Endothelial cell (in vitro differentiated cells): ENCODE data around the gene TNXB. TPM values are rescaled to one million over a fixed set of nuclear protein-coding genes. Genes with fewer than 3 reads are reported as not detected.
"Not testable (repeated sequence)": the region's sequence is repeated elsewhere in the genome, so short reads cannot be mapped to it uniquely, and the experiment has no call there.

Source experiments
- DNase-seq: peaks from one replicate; pipeline ENCODE4 v3.0.0; 2021; ENCODE audit warnings: low spot score
- H3K27ac Mint-ChIP-seq: one replicate; pipeline ENCODE4 v1.8.0; 2021; ENCODE audit warnings: mixed read lengths, inconsistent platforms; ENCODE audit not compliant: unreplicated experiment
- H3K27me3 Mint-ChIP-seq: one replicate; pipeline ENCODE4 v1.8.0; 2021; ENCODE audit warnings: mild to moderate bottlenecking, moderate library complexity, mixed read lengths, inconsistent platforms; ENCODE audit not compliant: unreplicated experiment
- H3K36me3 Mint-ChIP-seq: one replicate; pipeline ENCODE4 v1.8.0; 2021; ENCODE audit warnings: mild to moderate bottlenecking, low read depth, mixed read lengths, inconsistent platforms; ENCODE audit not compliant: unreplicated experiment
- H3K4me1 Mint-ChIP-seq: one replicate; pipeline ENCODE4 v1.8.0; 2021; ENCODE audit warnings: mild to moderate bottlenecking, mixed read lengths, inconsistent platforms; ENCODE audit not compliant: unreplicated experiment
- H3K4me3 Mint-ChIP-seq: one replicate; pipeline ENCODE4 v1.8.0; 2021; ENCODE audit warnings: mild to moderate bottlenecking, mixed read lengths, inconsistent platforms; ENCODE audit not compliant: unreplicated experiment
- H3K9me3 Mint-ChIP-seq: one replicate; pipeline ENCODE4 v1.8.0; 2021; ENCODE audit warnings: mixed read lengths, inconsistent platforms; ENCODE audit not compliant: unreplicated experiment
- total RNA-seq: library from RNA; stranded (reverse); fragmentation: NEBNext Ultra II Directional; extraction: Animal tissue kit (Norgen Biotek cat#: 25700); gene quantifications from one replicate; pipeline ENCODE4 v1.2.1, GENCODE V29; 2021; ENCODE audit not compliant: unreplicated experiment
- TF ChIP-seq, protein P1 (sequence below): fragments of 200-600 bp; sonication (generic); IDR thresholded peaks from one replicate; pipeline ENCODE4 v1.5.0; 2021; ENCODE audit warnings: antibody characterized with exemption; ENCODE audit not compliant: unreplicated experiment

The TNXB gene
- total RNA-seq, 1 donor from 2014 or later: 7.5 TPM

GRCh38 chr6:32073101-32073500 is 36.0 kb downstream of the TNXB start:
- TF ChIP-seq, protein P1, sequence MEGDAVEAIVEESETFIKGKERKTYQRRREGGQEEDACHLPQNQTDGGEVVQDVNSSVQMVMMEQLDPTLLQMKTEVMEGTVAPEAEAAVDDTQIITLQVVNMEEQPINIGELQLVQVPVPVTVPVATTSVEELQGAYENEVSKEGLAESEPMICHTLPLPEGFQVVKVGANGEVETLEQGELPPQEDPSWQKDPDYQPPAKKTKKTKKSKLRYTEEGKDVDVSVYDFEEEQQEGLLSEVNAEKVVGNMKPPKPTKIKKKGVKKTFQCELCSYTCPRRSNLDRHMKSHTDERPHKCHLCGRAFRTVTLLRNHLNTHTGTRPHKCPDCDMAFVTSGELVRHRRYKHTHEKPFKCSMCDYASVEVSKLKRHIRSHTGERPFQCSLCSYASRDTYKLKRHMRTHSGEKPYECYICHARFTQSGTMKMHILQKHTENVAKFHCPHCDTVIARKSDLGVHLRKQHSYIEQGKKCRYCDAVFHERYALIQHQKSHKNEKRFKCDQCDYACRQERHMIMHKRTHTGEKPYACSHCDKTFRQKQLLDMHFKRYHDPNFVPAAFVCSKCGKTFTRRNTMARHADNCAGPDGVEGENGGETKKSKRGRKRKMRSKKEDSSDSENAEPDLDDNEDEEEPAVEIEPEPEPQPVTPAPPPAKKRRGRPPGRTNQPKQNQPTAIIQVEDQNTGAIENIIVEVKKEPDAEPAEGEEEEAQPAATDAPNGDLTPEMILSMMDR: no peak
- Mint-ChIP-seq H3K27me3 (peaks cover 2% of the 10 kb centered on the region), H3K4me3 (no peak overlapping the region), H3K36me3 (no peaks in the 10 kb centered on the region), H3K9me3 (no peaks in the 10 kb centered on the region), H3K4me1 (no peaks in the 10 kb centered on the region), H3K27ac (no peak overlapping the region)
- no peak for DNase-seq

DNA sequence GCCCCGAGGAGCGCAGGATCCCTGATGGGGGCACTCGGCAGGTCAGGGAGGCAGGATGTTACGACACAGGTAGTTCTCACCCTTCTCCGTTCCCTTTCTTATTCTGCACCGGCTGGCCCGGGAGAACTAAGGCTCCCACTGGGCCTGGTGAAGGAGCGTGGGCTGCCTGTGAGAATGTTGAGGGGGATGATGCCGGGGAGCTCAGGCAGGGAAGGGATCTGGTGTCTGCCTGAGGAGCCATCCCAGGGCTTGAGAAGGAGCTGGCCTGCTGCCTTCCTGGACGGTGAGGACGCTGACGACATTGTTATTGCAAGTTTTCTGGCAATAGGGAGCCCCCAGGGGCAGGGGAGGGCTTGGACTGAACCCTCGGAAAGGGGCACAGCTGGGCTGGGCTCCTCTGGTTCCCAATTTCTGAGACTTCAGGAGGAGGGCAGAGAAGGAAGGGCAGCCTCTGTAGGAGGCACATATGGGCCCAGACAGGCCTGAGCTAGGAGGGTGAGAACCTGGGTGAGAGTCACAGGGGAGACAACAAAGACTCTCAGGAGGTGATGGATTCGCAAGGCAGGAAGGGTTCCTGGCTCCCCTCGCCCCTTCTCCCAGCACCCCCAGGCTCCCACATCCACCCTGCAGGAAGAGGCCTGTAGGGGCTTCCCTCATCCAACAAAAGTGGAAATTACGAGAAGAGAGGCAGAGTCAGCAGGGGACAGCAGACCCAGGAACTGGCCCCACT is 38.2 kb downstream of the TNXB start:
- Mint-ChIP-seq H3K36me3 (no peaks in the 10 kb centered on the region), H3K9me3 (no peaks in the 10 kb centered on the region), H3K27me3 (peaks cover 2% of the 10 kb centered on the region)

GRCh38 chr6:32069878-32070515 is 39.1 kb downstream of the TNXB start:
- Mint-ChIP-seq H3K27me3 (peaks cover 2% of the 10 kb centered on the region), H3K27ac (no peak overlapping the region), H3K9me3 (no peaks in the 10 kb centered on the region), H3K36me3 (no peaks in the 10 kb centered on the region), H3K4me3 (no peak overlapping the region), H3K4me1 (no peaks in the 10 kb centered on the region)
- no peak for DNase-seq
- TF ChIP-seq, protein P1: no peak

More for the DNA sequence above, 38.2 kb downstream of the TNXB start:
- no peak overlapping the region for H3K27ac Mint-ChIP-seq
- no peak for DNase-seq
- no peaks in the 10 kb centered on the region for H3K4me1 Mint-ChIP-seq
- TF ChIP-seq, protein P1: no peak
- no peak overlapping the region for H3K4me3 Mint-ChIP-seq

- no peak for DNase-seq
- H3K9me3 Mint-ChIP-seq: no peaks in the 10 kb centered on the region
- no peaks in the 10 kb centered on the region for H3K4me1 Mint-ChIP-seq
- H3K27me3 Mint-ChIP-seq: peaks cover 2% of the 10 kb centered on the region
- no peak overlapping the region for H3K4me3 Mint-ChIP-seq
- no peaks in the 10 kb centered on the region for H3K36me3 Mint-ChIP-seq
- H3K27ac Mint-ChIP-seq: no peak overlapping the region
- TF ChIP-seq, protein P1: no peak
Measured at GRCh38 chr6:32069460-32069859, 39.7 kb downstream of the TNXB start.

DNA sequence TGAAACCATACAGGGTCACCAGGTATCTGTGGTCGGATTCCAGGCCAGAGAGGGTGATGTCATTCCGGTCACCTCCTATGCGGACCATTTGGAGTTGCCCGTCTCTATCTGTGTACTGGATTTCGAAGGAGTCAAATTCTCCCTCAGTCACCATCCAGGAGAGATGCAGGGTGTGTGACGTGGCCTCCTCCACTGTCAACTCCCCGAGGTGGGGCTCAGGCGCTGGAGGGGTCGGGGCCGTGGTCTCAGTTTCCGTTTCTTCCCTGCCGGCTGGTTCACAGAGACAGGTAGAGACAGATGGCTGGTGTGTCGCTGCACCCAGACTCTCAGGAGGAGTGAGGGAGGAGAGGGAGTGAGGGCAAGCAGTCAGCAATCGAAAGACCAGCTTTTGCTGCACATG is 40.3 kb downstream of the TNXB start:
- H3K36me3 Mint-ChIP-seq: no peaks in the 10 kb centered on the region

GRCh38 chr6:32068315-32068714 is 40.8 kb downstream of the TNXB start:
- not testable (repeated sequence) for H3K27ac Mint-ChIP-seq, H3K4me1 Mint-ChIP-seq, H3K4me3 Mint-ChIP-seq, DNase-seq, H3K36me3 Mint-ChIP-seq, H3K27me3 Mint-ChIP-seq, H3K9me3 Mint-ChIP-seq

More for the DNA sequence above, 40.3 kb downstream of the TNXB start:
- Mint-ChIP-seq H3K9me3 (no peaks in the 10 kb centered on the region), H3K4me1 (no peaks in the 10 kb centered on the region), H3K27ac (no peak overlapping the region), H3K27me3 (peaks cover 2% of the 10 kb centered on the region), H3K4me3 (no peak overlapping the region)
- TF ChIP-seq, protein P1: no peak
- no peak for DNase-seq

GRCh38 chr6:32067521-32067920 is 41.6 kb downstream of the TNXB start:
- not testable (repeated sequence) for H3K4me3 Mint-ChIP-seq, H3K36me3 Mint-ChIP-seq, H3K27me3 Mint-ChIP-seq, DNase-seq, H3K4me1 Mint-ChIP-seq, H3K9me3 Mint-ChIP-seq, H3K27ac Mint-ChIP-seq
